Epithelial cell of proximal tubule (primary cell): ENCODE results near the gene VPS36. TPM values are rescaled to one million over a fixed set of nuclear protein-coding genes. Genes with fewer than 3 reads are reported as not detected.

Experiments used
- DNase-seq: peaks from one replicate; pipeline ENCODE4 v3.0.0-alpha.2; 2011; ENCODE audit warnings: low read depth
- H3K4me3 ChIP-seq: 2 replicates; pipeline ENCODE4 v1.5.1; 2011; ENCODE audit warnings: low read depth, mild to moderate bottlenecking, low read length
- total RNA-seq: library from RNA; depleted of rRNA; stranded (reverse); fragments of >200 nt; gene quantifications from 2 replicates; pipeline ENCODE4 v1.2.3, GENCODE V29; 2015
- TF ChIP-seq, protein P1 (sequence below): conservative IDR thresholded peaks from 2 replicates; pipeline ENCODE4 v1.5.1; 2012; ENCODE audit warnings: low read depth, mild to moderate bottlenecking, low read length

Gene VPS36
- total RNA-seq, 1 donor from 2014 or later, result 15.8 TPM

GRCh38 chr13:52449331-52450011, 963 bp downstream of the VPS36 start:
- TF ChIP-seq, protein P1, sequence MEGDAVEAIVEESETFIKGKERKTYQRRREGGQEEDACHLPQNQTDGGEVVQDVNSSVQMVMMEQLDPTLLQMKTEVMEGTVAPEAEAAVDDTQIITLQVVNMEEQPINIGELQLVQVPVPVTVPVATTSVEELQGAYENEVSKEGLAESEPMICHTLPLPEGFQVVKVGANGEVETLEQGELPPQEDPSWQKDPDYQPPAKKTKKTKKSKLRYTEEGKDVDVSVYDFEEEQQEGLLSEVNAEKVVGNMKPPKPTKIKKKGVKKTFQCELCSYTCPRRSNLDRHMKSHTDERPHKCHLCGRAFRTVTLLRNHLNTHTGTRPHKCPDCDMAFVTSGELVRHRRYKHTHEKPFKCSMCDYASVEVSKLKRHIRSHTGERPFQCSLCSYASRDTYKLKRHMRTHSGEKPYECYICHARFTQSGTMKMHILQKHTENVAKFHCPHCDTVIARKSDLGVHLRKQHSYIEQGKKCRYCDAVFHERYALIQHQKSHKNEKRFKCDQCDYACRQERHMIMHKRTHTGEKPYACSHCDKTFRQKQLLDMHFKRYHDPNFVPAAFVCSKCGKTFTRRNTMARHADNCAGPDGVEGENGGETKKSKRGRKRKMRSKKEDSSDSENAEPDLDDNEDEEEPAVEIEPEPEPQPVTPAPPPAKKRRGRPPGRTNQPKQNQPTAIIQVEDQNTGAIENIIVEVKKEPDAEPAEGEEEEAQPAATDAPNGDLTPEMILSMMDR, result no peak
- DNase-seq, result no peak
- H3K4me3 ChIP-seq, result peak overlapping the region; percentile 91

- H3K4me3 ChIP-seq, result no peak overlapping the region
- DNase-seq, result no peak
- TF ChIP-seq, protein P1, result no peak
Observed at GRCh38 chr13:52447815-52448552, 2.5 kb downstream of the VPS36 start.

DNA sequence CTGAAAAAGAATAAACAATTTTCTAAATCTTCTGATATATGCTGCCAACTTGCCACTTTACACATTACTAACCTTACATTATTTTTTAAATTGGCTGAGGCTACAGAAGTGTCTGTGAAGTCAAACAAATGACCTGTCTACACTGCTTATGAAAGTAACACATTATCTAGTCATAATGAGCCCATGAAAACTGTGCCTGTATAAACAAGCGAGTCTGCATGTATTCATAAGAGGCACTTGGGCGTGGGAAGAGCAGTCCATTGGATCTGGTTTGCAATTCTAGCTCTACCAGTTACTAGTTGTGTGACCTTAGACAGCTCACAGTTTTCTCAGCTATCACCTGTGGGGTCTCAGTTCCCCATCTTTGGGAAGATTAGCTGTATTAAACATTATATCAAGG, 3.1 kb downstream of the VPS36 start:
- DNase-seq, result no peak
- TF ChIP-seq, protein P1, result no peak

DNA sequence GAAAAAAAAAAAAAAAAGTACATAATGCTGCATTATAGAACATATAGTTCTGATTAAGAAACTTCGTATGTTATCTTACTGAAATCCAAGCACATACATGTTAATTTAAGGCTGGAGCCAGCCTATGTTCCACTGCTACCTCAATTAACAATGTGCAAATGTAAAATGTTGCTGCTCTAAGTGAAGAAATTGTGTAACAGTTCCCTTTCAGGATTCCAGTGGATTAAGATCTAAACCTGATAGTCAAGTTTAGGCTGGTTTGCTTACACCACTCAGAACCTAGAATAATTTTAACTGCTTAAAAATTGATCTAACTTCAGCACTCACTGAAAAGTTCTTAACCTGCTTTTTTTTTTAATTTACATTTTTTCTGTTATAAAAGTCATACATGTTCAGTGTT, 4.2 kb downstream of the VPS36 start:
- no peak overlapping the region for H3K4me3 ChIP-seq
- TF ChIP-seq, protein P1, result no peak
- DNase-seq, result no peak

More for the DNA sequence above, 3.1 kb downstream of the VPS36 start:
- H3K4me3 ChIP-seq, result no peak overlapping the region

DNA sequence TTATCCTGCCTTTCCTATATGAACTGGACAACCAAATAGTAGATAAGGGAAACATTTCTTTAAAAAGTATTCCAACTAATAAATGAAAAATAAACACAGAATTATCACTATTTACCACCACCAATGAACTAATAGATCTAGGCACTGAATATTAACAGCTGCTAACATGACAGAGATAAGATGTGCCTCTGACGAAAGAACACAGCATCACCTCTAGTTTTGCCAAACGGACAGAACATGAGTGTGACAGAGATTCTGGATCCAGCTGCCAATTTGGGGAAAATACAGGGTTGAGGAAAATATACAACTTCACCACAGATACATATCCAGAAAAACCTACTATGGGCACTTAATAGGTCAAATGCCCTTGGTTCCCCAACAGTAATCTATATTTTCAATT, 18.0 kb downstream of the VPS36 start:
- H3K4me3 ChIP-seq, result no peak overlapping the region
- no peak for DNase-seq
- TF ChIP-seq, protein P1, result no peak

DNA sequence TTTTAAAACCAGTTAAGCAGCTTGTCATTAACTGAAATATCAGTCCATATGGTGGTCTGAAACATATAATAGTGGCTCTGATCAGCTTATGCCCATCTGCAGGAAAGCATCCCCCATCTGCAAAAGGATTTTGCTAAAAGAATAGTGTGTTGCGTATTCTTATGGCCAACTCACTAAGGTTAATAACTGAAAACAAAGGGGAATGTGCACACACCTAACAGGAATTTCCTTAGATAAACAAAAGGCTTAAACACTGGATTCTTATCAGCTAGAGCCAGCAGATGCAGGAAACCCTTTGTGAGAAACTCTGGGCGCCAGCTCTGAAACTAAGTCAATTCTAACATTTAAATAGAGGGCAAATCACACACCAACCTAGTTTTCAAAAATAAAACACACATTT, 22.1 kb downstream of the VPS36 start:
- H3K4me3 ChIP-seq, result no peak overlapping the region
- no peak for DNase-seq
- TF ChIP-seq, protein P1, result no peak
